GM10248 (cell line): ENCODE data around the gene GRAP2.

ENCODE experiments used
- CTCF ChIA-PET: fragments of 300-600 bp; sonication (Branson Sonifier 250); formaldehyde crosslinking; extraction: SDS; loops from one replicate; lab custom pipeline; 2021; ENCODE audit warnings: antibody characterized with exemption; lab: Yijun Ruan, JAX
- POLR2A ChIA-PET: fragments of 350-650 bp; sonication (Branson Sonifier 250); formaldehyde crosslinking; extraction: SDS; loops from one replicate; lab custom pipeline; 2020; ENCODE audit warnings: antibody characterized with exemption; lab: Yijun Ruan, JAX
- DNase-seq: peaks from one replicate; pipeline ENCODE4 v3.0.0; 2012; ENCODE audit errors: extremely low spot score
- TF ChIP-seq, protein P1 (sequence below): IDR thresholded peaks from 2 replicates; pipeline ENCODE4 v1.5.1; 2012; ENCODE audit warnings: mild to moderate bottlenecking, low read depth; ENCODE audit errors: extremely low read depth, missing control alignments, control extremely low read depth

The GRAP2 gene

DNA sequence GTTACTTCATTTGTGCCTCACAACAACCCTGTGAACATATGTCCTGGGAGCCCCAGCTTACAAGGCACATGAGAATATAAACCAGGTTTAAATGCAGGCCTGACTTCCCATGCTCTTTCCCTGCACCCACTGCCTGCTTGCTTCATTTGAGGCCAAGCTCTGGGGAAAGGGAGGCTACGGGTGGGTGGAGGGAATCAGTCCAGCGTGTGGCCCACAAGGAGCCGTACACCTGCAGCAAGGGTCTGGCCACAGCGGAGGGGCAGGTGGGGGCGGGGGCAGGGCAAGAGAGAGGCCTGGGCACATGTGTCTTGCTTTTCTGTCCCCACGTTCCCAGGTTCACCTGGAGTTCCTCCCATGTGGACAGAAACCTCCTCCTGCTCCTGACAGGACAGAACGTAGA, 120.1 kb downstream of the GRAP2 start:
- CTCF ChIA-PET = interaction anchor here (1.9 to 21.4 kb wide), 3 partner anchors 16 to 482 kb away, joined by 4 to 419 read pairs (median 98); partner anchors contain the start of gene RPS19BP1
- DNase-seq = no peak

DNA sequence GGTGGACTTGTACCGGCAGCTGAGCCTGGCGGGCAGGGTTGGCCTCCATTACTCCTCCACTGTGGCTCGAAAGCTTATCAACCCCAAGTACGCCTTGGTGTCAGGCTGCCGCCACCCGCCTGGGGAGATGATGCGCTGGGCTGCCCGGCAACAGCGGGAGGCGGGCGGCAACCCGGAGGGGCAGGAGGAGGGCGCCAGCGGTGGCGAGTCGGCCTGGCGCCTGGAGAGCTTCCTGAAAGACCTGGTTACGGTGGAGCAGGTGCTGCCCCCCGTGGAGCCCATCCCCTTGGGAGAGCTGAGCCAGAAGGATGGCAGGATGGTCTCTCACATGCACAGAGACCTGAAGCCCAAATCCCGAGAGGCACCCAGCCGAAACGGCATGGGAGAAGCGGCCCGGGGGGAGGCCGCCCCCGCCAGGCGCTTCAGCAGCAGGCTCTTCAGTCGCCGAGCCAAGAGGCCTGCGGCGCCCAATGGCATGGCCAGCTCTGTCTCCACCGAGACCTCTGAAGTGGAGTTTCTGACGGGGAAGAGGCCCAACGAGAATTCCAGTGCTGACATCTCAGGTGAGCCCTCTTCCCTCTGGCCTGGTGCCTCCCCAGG, 120.6 kb downstream of the GRAP2 start:
- ChIA-PET CTCF (interaction anchor here (1.0 to 21.4 kb wide), 5 partner anchors 9 to 482 kb away, joined by 3 to 419 read pairs (median 4); partner anchors contain the start of gene RPS19BP1), POLR2A (no interaction called here)
- DNase-seq = no peak
- TF ChIP-seq, protein P1, sequence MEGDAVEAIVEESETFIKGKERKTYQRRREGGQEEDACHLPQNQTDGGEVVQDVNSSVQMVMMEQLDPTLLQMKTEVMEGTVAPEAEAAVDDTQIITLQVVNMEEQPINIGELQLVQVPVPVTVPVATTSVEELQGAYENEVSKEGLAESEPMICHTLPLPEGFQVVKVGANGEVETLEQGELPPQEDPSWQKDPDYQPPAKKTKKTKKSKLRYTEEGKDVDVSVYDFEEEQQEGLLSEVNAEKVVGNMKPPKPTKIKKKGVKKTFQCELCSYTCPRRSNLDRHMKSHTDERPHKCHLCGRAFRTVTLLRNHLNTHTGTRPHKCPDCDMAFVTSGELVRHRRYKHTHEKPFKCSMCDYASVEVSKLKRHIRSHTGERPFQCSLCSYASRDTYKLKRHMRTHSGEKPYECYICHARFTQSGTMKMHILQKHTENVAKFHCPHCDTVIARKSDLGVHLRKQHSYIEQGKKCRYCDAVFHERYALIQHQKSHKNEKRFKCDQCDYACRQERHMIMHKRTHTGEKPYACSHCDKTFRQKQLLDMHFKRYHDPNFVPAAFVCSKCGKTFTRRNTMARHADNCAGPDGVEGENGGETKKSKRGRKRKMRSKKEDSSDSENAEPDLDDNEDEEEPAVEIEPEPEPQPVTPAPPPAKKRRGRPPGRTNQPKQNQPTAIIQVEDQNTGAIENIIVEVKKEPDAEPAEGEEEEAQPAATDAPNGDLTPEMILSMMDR = no peak

More for the DNA sequence above, 120.1 kb downstream of the GRAP2 start:
- POLR2A ChIA-PET = no interaction called here
- TF ChIP-seq, protein P1 = no peak

- no peak for DNase-seq
- TF ChIP-seq, protein P1 = no peak
- ChIA-PET CTCF (interaction anchor here (1.0 to 21.4 kb wide), 7 partner anchors 8 to 521 kb away, joined by 3 to 419 read pairs (median 3); partner anchors contain the start of genes MIEF1 and RPS19BP1), POLR2A (interaction anchor here (0.6 kb wide), 1 partner anchor 408 kb away, joined by 3 read pairs; no protein-coding TSS in a partner anchor)
Observed at GRCh38 chr22:40022536-40023240, 121.8 kb downstream of the GRAP2 start.
